Neural progenitor cell (in vitro differentiated cells): ENCODE measurements around the gene PRRC2C. TPM values are rescaled to one million over a fixed set of nuclear protein-coding genes. Genes with fewer than 3 reads are reported as not detected.

Experiments
- DNase-seq: peaks from one replicate; pipeline ENCODE4 v3.0.0-alpha.2; 2016; ENCODE audit warnings: low spot score
- H2AFZ ChIP-seq: fragments of 200-600 bp; sonication (generic); replicated peaks from 2 replicates; pipeline ENCODE4 v1.6.1; 2016; ENCODE audit warnings: antibody characterized with exemption
- H3F3A ChIP-seq: fragments of 200-600 bp; sonication (generic); 2 replicates; pipeline ENCODE4 v1.6.1; 2016; ENCODE audit warnings: antibody characterized with exemption, low read depth
- H3K27ac ChIP-seq: fragments of 200-600 bp; sonication (generic); 2 replicates; pipeline ENCODE4 v1.5.1; 2016; ENCODE audit warnings: mild to moderate bottlenecking
- H3K27me3 ChIP-seq: fragments of 200-600 bp; sonication (generic); 2 replicates; pipeline ENCODE4 v1.6.1; 2016; ENCODE audit warnings: mild to moderate bottlenecking, moderate library complexity
- H3K36me3 ChIP-seq: fragments of 200-600 bp; sonication (generic); 2 replicates; pipeline ENCODE4 v1.5.1; 2016
- H3K4me1 ChIP-seq: fragments of 200-600 bp; sonication (generic); 2 replicates; pipeline ENCODE4 v1.6.1; 2016; ENCODE audit warnings: mixed run types
- H3K4me2 ChIP-seq: fragments of 200-600 bp; sonication (generic); 2 replicates; pipeline ENCODE4 v1.6.1; 2016
- H3K4me3 ChIP-seq: fragments of 200-600 bp; sonication (generic); 2 replicates; pipeline ENCODE4 v1.5.1; 2016
- H3K79me2 ChIP-seq: fragments of 200-600 bp; sonication (generic); 2 replicates; pipeline ENCODE4 v1.6.1; 2016; ENCODE audit warnings: low read depth
- H3K9ac ChIP-seq: fragments of 200-600 bp; sonication (generic); 2 replicates; pipeline ENCODE4 v1.6.1; 2016
- H3K9me3 ChIP-seq: fragments of 200-600 bp; sonication (generic); 2 replicates; pipeline ENCODE4 v1.5.1; 2016; ENCODE audit warnings: low read depth
- H4K20me1 ChIP-seq: fragments of 200-600 bp; sonication (generic); 2 replicates; pipeline ENCODE4 v1.6.1; 2016; ENCODE audit warnings: low read depth
- H3K27ac Mint-ChIP-seq: 3 replicates; pipeline ENCODE4 v1.8.0; 2021; ENCODE audit warnings: mixed read lengths
- H3K27me3 Mint-ChIP-seq: 2 replicates; pipeline ENCODE4 v1.8.0; 2022; ENCODE audit warnings: low read depth, mild to moderate bottlenecking, inconsistent platforms, moderate library complexity, mixed read lengths; ENCODE audit not compliant: insufficient read depth
- H3K36me3 Mint-ChIP-seq: 3 replicates; pipeline ENCODE4 v1.8.0; 2021; ENCODE audit warnings: mixed read lengths
- H3K4me1 Mint-ChIP-seq: 3 replicates; pipeline ENCODE4 v1.8.0; 2021; ENCODE audit warnings: mixed read lengths
- H3K4me3 Mint-ChIP-seq: 3 replicates; pipeline ENCODE4 v1.8.0; 2021; ENCODE audit warnings: mild to moderate bottlenecking, moderate library complexity, mixed read lengths
- H3K9me3 Mint-ChIP-seq: 3 replicates; pipeline ENCODE4 v1.8.0; 2020; ENCODE audit warnings: mixed read lengths
- CTCF ChIP-seq: fragments of 200-600 bp; sonication (generic); IDR thresholded peaks from 2 replicates; pipeline ENCODE4 v1.5.1; 2017; ENCODE audit warnings: antibody characterized with exemption, mild to moderate bottlenecking
- EZH2 ChIP-seq: fragments of 200-600 bp; sonication (generic); IDR thresholded peaks from 2 replicates; pipeline ENCODE4 v1.6.1; 2017; ENCODE audit warnings: antibody characterized with exemption, mild to moderate bottlenecking, moderate library complexity
- EZH2phosphoT487 ChIP-seq: fragments of 200-600 bp; sonication (generic); IDR thresholded peaks from 2 replicates; pipeline ENCODE4 v1.6.1; 2017; ENCODE audit warnings: antibody characterized with exemption
- total RNA-seq: library from RNA; depleted of rRNA; stranded (reverse); fragments of >200 nt; gene quantifications from 2 replicates; pipeline ENCODE4 v1.2.3, GENCODE V29; 2015; ENCODE audit warnings: low replicate concordance

Gene PRRC2C
- total RNA-seq, 1 donor from 2014 or later = 89.9 TPM

DNA sequence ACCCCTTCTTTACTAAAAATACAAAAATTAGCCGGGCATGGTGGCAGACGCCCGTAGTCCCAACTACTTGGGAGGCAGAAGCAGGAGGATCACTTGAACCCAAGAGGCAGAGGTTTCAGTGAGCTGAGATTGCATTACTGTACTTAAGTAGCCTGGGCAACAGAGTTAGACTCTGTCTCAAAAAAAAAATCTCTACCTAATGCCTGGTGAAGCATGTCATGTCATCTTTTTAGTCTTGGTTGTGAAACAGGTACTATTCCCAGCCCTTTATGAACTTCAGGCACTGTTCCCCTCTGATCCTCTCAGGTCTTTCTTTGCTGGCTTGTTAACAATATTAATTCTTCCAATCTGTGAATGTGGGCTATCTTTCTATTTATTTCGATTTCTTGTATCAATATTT, 22.1 kb downstream of the PRRC2C start:
- DNase-seq = no peak
- no peak for TF ChIP-seq EZH2phosphoT487
- TF ChIP-seq EZH2 = no peak
- Histone ChIP-seq H3K9me3 (no peaks in the 10 kb centered on the region), H3K79me2 (peaks cover 100% of the 10 kb centered on the region), H3K27ac (no peak overlapping the region), H3F3A (no peaks in the 10 kb centered on the region), H2AFZ (no peak overlapping the region), H3K36me3 (peaks cover 3% of the 10 kb centered on the region), H3K4me2 (no peak overlapping the region), H3K4me1 (peaks cover 9% of the 10 kb centered on the region), H3K4me3 (no peak overlapping the region), H3K27me3 (no peaks in the 10 kb centered on the region), H4K20me1 (peaks cover 99% of the 10 kb centered on the region), H3K9ac (no peak overlapping the region)
- no peak overlapping the region for H3K27ac Mint-ChIP-seq
- H3K4me3 Mint-ChIP-seq = no peak overlapping the region
- peaks cover 14% of the 10 kb centered on the region for H3K4me1 Mint-ChIP-seq
- peaks cover 24% of the 10 kb centered on the region for H3K9me3 Mint-ChIP-seq
- H3K27me3 Mint-ChIP-seq = no peaks in the 10 kb centered on the region
- H3K36me3 Mint-ChIP-seq = peaks cover 41% of the 10 kb centered on the region

DNA sequence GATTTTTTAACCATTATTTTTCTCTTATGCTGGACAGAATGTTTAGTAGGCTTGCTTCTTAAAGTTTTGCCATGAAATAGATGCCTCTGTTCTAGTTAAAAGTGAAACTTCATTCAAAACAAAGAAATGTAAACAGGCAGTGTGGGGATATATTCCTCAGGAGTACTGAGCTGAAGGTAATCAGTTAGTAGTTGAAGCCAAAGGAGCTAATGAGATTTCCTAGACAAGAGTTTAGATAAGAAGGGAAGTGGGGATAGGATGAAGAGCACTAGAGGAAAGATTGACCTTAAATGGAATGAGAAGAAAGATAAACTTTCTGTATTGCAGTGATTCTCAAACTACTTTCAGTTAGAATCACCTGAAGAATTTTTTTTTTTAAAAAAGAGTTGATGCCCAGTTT, 23.9 kb downstream of the PRRC2C start:
- Histone ChIP-seq H3K27me3 (no peaks in the 10 kb centered on the region), H3K9me3 (no peaks in the 10 kb centered on the region), H3K79me2 (peaks cover 100% of the 10 kb centered on the region), H4K20me1 (peaks cover 99% of the 10 kb centered on the region), H3F3A (no peaks in the 10 kb centered on the region), H3K36me3 (peaks cover 3% of the 10 kb centered on the region), H3K4me2 (no peak overlapping the region), H3K27ac (no peak overlapping the region), H3K9ac (no peak overlapping the region), H3K4me1 (peaks cover 9% of the 10 kb centered on the region), H3K4me3 (no peak overlapping the region), H2AFZ (no peak overlapping the region)
- no peak overlapping the region for H3K27ac Mint-ChIP-seq
- DNase-seq = no peak
- peaks cover 14% of the 10 kb centered on the region for H3K4me1 Mint-ChIP-seq
- no peaks in the 10 kb centered on the region for H3K27me3 Mint-ChIP-seq
- H3K4me3 Mint-ChIP-seq = no peak overlapping the region
- TF ChIP-seq CTCF = no peak
- no peak for TF ChIP-seq EZH2phosphoT487
- no peak for TF ChIP-seq EZH2
- peaks cover 19% of the 10 kb centered on the region for H3K9me3 Mint-ChIP-seq
- peaks cover 33% of the 10 kb centered on the region for H3K36me3 Mint-ChIP-seq

DNA sequence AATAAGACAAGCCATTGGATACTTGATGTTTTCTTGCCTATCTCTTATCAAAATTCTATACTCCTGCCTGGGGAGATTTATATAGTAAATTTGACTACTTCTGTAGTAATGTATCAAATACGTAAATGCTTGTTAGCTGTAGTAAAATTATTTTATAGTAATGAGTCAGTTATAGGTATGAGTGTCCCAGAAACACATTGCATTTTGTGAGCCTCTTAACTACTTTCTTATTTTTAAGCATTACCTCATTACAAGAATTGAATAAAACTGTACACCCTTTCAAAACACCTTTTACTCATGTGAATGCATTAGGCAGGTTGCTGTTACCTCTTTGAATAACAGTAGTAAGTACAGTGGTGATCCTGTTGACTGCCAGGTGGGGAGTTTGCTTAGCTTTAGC, 28.4 kb downstream of the PRRC2C start:
- Histone ChIP-seq H3K36me3 (peaks cover 5% of the 10 kb centered on the region), H3K9ac (no peak overlapping the region), H3K79me2 (peaks cover 74% of the 10 kb centered on the region), H3F3A (no peaks in the 10 kb centered on the region), H3K4me1 (no peaks in the 10 kb centered on the region), H4K20me1 (peaks cover 59% of the 10 kb centered on the region), H3K4me2 (no peak overlapping the region), H3K27ac (no peak overlapping the region), H3K4me3 (no peak overlapping the region), H2AFZ (no peak overlapping the region), H3K9me3 (no peaks in the 10 kb centered on the region), H3K27me3 (no peaks in the 10 kb centered on the region)
- Mint-ChIP-seq H3K27ac (no peak overlapping the region), H3K4me3 (no peak overlapping the region), H3K27me3 (no peaks in the 10 kb centered on the region), H3K36me3 (peaks cover 42% of the 10 kb centered on the region), H3K9me3 (peaks cover 2% of the 10 kb centered on the region), H3K4me1 (no peaks in the 10 kb centered on the region)
- no peak for DNase-seq
- TF ChIP-seq EZH2 = no peak
- TF ChIP-seq CTCF = no peak
- TF ChIP-seq EZH2phosphoT487 = no peak

DNA sequence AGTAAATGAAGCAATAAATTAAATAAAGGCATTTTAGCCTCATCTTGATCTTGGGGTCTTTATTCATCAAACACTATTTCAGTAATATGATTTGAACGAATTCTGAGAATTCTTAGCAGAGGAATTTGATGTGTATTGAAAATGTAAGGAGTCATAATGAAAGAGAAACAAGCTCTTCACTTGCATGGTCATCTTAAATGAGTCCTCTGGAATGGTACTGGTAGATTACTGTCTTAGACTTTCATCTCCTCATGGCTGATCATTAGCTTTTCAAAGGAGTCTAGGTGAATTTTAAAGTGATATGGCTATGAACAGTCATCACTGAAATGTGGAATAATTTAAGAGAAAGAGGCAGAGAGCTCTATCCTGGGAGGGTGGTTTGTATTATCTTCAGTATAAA, 30.0 kb downstream of the PRRC2C start:
- H3K4me3 Mint-ChIP-seq = no peak overlapping the region
- H3F3A ChIP-seq = no peaks in the 10 kb centered on the region
- H3K27me3 ChIP-seq = no peaks in the 10 kb centered on the region
- H4K20me1 ChIP-seq = peaks cover 46% of the 10 kb centered on the region
- no peak overlapping the region for H3K9ac ChIP-seq
- H3K4me1 Mint-ChIP-seq = no peaks in the 10 kb centered on the region
- H3K36me3 ChIP-seq = peaks cover 9% of the 10 kb centered on the region
- H2AFZ ChIP-seq = no peak overlapping the region
- H3K27me3 Mint-ChIP-seq = no peaks in the 10 kb centered on the region
- no peak overlapping the region for H3K27ac Mint-ChIP-seq
- H3K9me3 ChIP-seq = no peaks in the 10 kb centered on the region
- DNase-seq = no peak
- H3K4me2 ChIP-seq = no peak overlapping the region
- no peaks in the 10 kb centered on the region for H3K4me1 ChIP-seq
- TF ChIP-seq CTCF (no peak), EZH2 (no peak), EZH2phosphoT487 (no peak)
- H3K4me3 ChIP-seq = no peak overlapping the region
- H3K27ac ChIP-seq = no peak overlapping the region
- H3K9me3 Mint-ChIP-seq = no peaks in the 10 kb centered on the region
- H3K36me3 Mint-ChIP-seq = peaks cover 43% of the 10 kb centered on the region
- H3K79me2 ChIP-seq = peaks cover 66% of the 10 kb centered on the region
